Peyer's patch (tissue), 4 donors: ENCODE measurements around the gene THAP8.

Experiments
- POLR2A ChIP-seq, 2 donors: fragments of 450-650 bp; IDR thresholded peaks; one replicate each; pipeline ENCODE4 v1.5.1; 2017; ENCODE audit warnings: antibody characterized with exemption in 2 of 2, mild to moderate bottlenecking in 2 of 2, moderate library complexity in 2 of 2
- TF ChIP-seq, protein P1 (sequence below), 6 experiments: fragments of 450-650 bp in 4 of 6; fragments of 200-600 bp in 2 of 6; sonication (generic) in 1 of 6; IDR thresholded peaks; one replicate each; pipeline ENCODE4 v1.5.1; 2017 to 2019; ENCODE audit warnings: antibody characterized with exemption in 6 of 6, mild to moderate bottlenecking in 3 of 6, moderate library complexity in 1 of 6

DNA sequence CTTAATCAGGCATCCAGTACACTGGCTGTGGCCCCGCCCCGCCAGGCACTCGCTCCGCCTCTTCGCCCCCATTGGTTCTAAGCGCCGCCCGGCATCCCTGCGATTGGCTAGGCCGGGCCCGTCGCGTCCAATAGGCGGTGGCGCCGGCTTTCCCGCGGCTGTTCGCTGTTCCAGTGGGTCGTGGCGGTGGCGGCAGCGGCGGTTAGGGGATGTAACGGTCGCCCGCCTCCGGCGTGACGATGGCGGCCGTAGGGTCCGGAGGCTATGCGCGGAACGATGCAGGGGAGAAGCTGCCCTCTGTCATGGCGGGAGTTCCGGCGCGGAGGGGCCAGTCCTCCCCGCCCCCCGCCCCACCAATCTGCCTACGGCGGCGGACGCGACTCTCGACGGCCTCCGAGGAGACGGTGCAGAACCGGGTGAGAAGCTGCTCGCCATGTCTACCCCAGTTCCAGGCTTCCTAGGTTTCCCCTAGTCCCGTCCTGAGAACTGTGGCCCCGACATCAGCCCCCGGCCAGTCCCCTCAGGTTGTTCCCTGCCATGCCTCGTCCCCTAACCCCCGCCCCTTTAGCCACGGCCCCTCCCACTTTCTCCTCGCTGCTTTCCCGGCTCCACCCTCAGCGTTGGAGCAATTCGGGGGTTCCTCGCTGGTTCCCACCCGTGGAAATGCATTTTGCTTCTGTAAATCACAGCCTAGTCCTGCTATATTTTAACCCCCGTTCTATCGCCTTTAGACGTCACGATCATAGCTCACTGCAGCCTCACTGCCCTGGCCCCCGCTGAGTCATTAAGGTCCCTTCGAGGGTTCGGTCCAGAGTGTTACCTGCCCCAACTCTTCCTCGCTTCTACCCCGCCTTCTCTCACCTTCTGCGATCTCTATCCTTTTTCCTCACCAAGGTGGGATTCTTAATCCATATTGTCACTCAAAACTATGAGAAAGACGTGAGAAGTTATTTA is 925 bp upstream of the THAP8 start, which contains the start of gene WDR62:
- TF ChIP-seq, protein P1, sequence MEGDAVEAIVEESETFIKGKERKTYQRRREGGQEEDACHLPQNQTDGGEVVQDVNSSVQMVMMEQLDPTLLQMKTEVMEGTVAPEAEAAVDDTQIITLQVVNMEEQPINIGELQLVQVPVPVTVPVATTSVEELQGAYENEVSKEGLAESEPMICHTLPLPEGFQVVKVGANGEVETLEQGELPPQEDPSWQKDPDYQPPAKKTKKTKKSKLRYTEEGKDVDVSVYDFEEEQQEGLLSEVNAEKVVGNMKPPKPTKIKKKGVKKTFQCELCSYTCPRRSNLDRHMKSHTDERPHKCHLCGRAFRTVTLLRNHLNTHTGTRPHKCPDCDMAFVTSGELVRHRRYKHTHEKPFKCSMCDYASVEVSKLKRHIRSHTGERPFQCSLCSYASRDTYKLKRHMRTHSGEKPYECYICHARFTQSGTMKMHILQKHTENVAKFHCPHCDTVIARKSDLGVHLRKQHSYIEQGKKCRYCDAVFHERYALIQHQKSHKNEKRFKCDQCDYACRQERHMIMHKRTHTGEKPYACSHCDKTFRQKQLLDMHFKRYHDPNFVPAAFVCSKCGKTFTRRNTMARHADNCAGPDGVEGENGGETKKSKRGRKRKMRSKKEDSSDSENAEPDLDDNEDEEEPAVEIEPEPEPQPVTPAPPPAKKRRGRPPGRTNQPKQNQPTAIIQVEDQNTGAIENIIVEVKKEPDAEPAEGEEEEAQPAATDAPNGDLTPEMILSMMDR (IDR thresholded peaks at IDR 0.05): no peak
- no peak for TF ChIP-seq POLR2A (IDR thresholded peaks at IDR 0.05)
